Activated CD4-positive, CD25-positive, alpha-beta regulatory T cell (primary cell): ENCODE results near the gene HBE1.
"Not testable (repeated sequence)": the region's sequence is repeated elsewhere in the genome, so short reads cannot be mapped to it uniquely, and the experiment has no call there.

Experiments used
- DNase-seq, 4 experiments: peaks; one replicate each; lab custom pipeline; 2025; lab: John Stamatoyannopoulos, UW

Gene HBE1

GRCh38 chr11:5285703-5286340, 16.1 kb upstream of the HBE1 start:
- no peak for DNase-seq

DNA sequence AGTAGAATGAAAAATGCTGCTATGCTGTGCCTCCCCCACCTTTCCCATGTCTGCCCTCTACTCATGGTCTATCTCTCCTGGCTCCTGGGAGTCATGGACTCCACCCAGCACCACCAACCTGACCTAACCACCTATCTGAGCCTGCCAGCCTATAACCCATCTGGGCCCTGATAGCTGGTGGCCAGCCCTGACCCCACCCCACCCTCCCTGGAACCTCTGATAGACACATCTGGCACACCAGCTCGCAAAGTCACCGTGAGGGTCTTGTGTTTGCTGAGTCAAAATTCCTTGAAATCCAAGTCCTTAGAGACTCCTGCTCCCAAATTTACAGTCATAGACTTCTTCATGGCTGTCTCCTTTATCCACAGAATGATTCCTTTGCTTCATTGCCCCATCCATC, 14.9 kb upstream of the HBE1 start:
- DNase-seq, result no peak

GRCh38 chr11:5283882-5284281, 14.1 kb upstream of the HBE1 start:
- no peak for DNase-seq

- DNase-seq, result no peak
These were observed 13.3 kb upstream of the HBE1 start for GRCh38 chr11:5283086-5283485.

- no peak for DNase-seq
These were observed 12.9 kb upstream of the HBE1 start for GRCh38 chr11:5282628-5283027.

- DNase-seq, result no peak
These were observed 11.9 kb upstream of the HBE1 start for GRCh38 chr11:5281596-5281995.

DNA sequence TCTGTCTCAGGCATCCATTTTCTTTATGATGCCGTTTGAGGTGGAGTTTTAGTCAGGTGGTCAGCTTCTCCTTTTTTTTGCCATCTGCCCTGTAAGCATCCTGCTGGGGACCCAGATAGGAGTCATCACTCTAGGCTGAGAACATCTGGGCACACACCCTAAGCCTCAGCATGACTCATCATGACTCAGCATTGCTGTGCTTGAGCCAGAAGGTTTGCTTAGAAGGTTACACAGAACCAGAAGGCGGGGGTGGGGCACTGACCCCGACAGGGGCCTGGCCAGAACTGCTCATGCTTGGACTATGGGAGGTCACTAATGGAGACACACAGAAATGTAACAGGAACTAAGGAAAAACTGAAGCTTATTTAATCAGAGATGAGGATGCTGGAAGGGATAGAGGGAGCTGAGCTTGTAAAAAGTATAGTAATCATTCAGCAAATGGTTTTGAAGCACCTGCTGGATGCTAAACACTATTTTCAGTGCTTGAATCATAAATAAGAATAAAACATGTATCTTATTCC, 10.9 kb upstream of the HBE1 start:
- no peak for DNase-seq

GRCh38 chr11:5279471-5280090, 9.8 kb upstream of the HBE1 start:
- DNase-seq, result no peak

DNA sequence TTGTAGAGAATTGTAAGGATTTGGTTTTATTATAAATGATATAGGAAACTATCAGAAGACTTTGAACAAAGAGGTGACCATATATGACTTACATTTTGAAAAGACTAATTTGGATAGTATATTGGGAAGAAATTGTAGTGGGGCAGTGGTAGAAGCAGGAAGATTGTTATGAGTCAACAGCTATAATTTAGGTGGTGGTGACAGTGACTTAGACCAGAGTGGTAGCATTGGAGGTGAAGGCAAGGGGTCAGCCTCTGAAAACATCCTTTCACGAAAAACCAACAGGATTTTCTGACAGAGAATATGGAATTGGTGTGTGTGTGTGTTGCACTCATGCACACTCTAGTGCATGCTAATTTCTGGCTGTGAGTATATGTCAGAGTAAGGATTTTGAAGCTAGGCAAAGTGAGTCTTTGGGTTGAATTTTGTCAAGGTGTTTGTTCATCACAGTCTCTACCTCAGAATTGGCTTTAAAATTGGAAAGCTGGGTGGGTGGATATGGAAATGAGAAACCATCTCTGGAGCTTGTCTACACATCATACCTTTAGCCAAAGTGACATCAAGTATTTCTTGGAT, 8.2 kb upstream of the HBE1 start:
- DNase-seq, result no peak

DNA sequence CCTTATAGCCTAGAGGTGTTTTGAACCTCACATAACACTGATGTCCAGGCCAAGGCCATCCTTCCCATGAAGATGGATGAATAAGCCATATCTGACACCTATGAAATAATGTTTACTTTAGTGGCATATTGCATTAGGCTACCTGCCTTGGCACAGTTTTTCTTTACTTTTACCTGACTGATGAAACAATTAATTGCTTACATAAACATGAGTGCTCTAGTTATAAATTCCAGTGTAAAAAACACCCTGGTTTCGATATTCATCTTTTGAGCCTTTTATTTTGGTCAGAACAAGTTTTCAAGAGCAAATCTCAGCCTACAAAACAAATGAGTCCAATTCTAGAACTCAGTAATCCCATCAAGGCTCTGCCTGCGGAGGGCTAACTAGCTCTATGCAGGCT, 7.0 kb upstream of the HBE1 start:
- no peak for DNase-seq

DNA sequence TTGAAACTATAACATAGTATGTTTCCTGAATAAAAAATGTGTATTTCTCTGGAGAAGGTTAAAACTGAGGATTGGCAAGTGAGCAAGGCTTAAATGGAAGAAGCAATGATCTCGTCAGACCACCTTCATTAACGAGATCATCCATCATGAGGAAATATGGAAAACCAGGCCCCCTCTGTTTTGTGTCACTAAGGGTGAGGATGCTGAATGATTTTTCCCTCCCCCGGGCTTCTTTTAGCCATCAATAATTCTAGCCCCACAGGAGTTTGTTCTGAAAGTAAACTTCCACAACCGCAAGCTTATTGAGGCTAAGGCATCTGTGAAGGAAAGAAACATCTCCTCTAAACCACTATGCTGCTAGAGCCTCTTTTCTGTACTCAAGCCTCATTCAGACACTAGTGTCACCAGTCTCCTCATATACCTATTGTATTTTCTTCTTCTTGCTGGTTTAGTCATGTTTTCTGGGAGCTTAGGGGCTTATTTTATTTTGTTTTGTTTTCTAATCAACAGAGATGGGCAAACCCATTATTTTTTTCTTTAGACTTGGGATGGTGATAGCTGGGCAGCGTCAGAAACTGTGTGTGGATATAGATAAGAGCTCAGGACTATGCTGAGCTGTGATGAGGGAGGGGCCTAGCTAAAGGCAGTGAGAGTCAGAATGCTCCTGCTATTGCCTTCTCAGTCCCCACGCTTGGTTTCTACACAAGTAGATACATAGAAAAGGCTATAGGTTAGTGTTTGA, 5.8 kb upstream of the HBE1 start:
- no peak for DNase-seq

GRCh38 chr11:5274395-5274794, 4.7 kb upstream of the HBE1 start:
- no peak for DNase-seq

DNA sequence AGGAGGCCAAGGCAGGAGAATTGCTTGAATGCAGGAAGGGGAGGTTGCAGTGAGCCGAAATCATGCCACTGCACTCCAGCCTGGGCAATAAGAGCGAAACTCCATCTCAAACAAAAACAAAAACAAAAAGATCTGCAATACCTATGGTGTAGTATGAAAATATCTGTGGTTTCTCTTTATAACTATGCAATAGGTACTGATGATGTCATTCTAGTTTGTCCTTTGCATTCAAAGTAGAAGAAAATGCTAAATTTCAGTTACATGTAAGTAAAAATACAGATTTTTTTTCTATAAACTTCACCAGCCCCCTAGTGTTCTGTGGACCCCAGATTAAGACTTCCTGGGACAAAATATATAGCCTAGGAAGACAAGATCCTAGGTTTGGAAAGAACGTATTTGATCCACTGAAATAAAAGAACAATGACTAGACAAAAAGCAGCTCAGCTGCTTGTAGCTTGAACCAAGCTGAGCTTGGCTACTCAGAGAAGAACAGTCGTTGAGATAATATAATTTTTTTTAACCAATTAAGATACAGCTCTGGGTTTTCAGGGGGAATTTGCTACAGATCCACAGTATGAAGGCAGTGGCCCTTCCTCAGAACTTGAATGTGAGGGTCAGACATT, 2.8 kb upstream of the HBE1 start:
- DNase-seq, result no peak

GRCh38 chr11:5267033-5267563, 2.6 kb downstream of the HBE1 start:
- DNase-seq, result no peak

- DNase-seq, result no peak
These were observed 3.1 kb downstream of the HBE1 start for GRCh38 chr11:5266609-5267008.

GRCh38 chr11:5265832-5266231, 3.9 kb downstream of the HBE1 start:
- DNase-seq, result no peak

DNA sequence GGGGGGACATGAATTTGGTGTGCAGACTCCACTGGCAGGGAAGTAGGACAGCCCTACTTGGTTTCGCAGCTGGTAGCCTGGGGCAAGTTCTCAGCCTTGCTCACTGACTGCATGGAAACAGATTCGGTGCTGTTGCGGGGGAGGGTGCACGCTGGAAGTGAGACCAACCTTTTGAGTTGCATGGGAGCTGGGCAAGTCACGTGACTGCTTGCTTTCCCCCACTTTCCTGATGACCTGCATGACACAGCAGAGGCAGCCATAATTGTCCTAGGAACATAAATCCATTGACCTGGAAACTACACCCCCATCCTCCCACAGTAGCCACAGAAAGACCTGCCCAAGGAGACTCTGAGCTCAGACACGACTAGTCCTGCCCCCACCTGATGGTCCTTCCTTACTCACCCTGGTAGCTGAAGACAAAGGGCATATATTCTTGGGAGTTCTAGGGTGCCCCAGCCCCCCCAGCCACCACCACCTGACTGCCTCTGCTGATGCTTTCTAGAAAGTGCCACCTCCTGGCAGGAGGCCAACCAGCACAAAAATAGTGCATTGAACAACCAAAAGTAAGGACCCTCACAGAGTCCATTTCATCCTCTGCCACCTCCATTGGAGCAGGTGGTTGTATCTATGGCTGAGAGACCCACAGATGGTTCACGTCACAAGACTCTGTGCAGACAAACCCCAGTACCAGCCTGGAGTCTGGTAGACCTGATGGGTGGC, 11.0 kb downstream of the HBE1 start:
- DNase-seq, result no peak

DNA sequence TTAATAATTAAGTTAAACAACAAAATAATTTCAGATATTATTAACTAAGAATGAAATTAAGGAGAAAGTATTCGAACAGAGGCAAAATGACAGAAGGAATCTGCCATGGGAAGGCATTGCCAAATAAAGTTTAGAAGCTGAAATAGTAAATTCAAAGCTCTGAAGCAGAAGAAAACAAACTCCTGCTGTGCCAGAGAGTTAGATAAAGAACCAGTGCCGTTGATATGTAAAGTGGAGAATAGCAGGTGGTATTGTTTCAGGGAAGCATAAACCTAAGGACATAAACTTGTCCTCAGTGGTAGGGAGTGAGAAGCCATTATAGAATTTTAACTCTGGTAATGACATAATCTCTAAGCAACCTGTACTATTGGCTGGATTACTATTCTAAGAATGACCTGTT, 12.4 kb downstream of the HBE1 start:
- no peak for DNase-seq

DNA sequence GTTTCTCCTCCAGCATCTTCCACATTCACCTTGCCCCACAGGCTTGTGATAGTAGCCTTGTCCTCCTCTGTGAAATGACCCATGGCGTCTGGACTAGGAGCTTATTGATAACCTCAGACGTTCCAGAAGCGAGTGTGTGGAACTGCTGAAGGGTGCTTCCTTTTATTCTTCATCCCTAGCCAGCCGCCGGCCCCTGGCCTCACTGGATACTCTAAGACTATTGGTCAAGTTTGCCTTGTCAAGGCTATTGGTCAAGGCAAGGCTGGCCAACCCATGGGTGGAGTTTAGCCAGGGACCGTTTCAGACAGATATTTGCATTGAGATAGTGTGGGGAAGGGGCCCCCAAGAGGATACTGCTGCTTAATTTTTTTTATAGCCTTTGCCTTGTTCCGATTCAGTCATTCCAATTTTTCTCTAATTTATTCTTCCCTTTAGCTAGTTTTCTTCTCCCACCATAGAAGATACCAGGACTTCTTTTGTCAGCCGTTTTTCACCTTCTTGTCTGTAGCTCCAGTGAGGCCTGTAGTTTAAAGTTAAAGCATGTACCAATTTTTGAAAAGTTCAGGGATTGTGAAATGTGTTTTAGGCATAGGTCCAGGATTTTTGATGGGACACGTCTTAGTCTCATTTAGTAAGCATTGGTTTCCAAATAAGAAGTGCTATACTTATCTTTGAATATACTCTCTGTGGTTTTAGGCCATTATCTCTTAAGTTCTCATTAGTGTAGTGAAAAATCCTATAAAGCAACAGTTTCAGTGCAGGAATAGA, 14.9 kb downstream of the HBE1 start, which contains the start of gene HBG2:
TSS of gene HBG2 (minus strand) at position 136 of the 768 bp plus-strand sequence. CDS start at position 83, 53 bp downstream.
- DNase-seq, result not testable (repeated sequence)

DNA sequence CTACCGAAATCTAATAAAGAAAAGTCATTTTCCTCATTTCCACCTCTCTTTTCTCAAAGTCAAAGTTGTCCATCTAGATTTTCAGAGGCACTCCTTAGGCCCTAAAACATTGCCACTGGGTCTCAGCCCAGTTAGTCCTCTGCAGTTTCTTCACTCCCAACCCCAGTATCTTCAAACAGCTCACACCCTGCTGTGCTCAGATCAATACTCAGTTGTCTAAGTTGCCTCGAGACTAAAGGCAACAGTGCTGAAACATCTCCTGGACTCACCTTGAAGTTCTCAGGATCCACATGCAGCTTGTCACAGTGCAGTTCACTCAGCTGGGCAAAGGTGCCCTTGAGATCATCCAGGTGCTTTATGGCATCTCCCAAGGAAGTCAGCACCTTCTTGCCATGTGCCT, 15.7 kb downstream of the HBE1 start:
- not testable (repeated sequence) for DNase-seq
